HEK293 (cell line): ENCODE data around the gene CFAP46.

ENCODE experiments used
- CTCF ChIA-PET: fragments of 350-600 bp; formaldehyde crosslinking; extraction: SDS; loops from one replicate; lab custom pipeline; 2021; ENCODE audit warnings: antibody characterized with exemption; lab: Yijun Ruan, JAX
- POLR2A ChIA-PET: fragments of 300-600 bp; formaldehyde crosslinking; extraction: SDS; loops from one replicate; lab custom pipeline; 2020; ENCODE audit warnings: antibody characterized with exemption, inconsistent platforms; lab: Yijun Ruan, JAX
- H3K27ac ChIP-seq: fragments of 200-500 bp; sonication (Bioruptor generic); 2 replicates; pipeline ENCODE4 v1.5.1; 2014; ENCODE audit warnings: low read depth, low read length, control low read depth, inconsistent platforms; ENCODE audit errors: extremely low read depth
- H3K36me3 ChIP-seq, 2 experiments: fragments of 200-500 bp in 1 of 2; sonication (Bioruptor generic) in 1 of 2; 1 replicate in 1 of 2; 2 replicates in 1 of 2; pipeline ENCODE4 v1.5.1; 2014 to 2017; ENCODE audit warnings: inconsistent platforms in 2 of 2, low read length in 2 of 2; ENCODE audit not compliant: control insufficient read depth in 2 of 2, insufficient read depth in 1 of 2
- H3K4me1 ChIP-seq: fragments of 200-500 bp; sonication (Bioruptor generic); 2 replicates; pipeline ENCODE4 v1.5.1; 2014; ENCODE audit warnings: mild to moderate bottlenecking, low read length, inconsistent platforms; ENCODE audit not compliant: control insufficient read depth, insufficient read depth
- H3K4me3 ChIP-seq: 2 replicates; pipeline ENCODE4 v1.5.1; 2011; ENCODE audit warnings: low read depth, mild to moderate bottlenecking, control low read depth, low read length, moderate library complexity
- H3K9me3 ChIP-seq: fragments of 200-500 bp; sonication (Bioruptor generic); 2 replicates; pipeline ENCODE4 v1.5.1; 2014; ENCODE audit warnings: low read depth, low read length, inconsistent platforms; ENCODE audit not compliant: control insufficient read depth, insufficient read depth
- CTCF ChIP-seq: fragments of 450-650 bp; formaldehyde crosslinking; IDR thresholded peaks from 2 replicates; pipeline ENCODE4 v1.5.1; 2016; ENCODE audit warnings: missing biosample characterization, missing genetic modification characterization
- GLIS1 ChIP-seq: fragments of 450-650 bp; formaldehyde crosslinking; IDR thresholded peaks from 2 replicates; pipeline ENCODE4 v1.5.1; 2016; ENCODE audit warnings: missing biosample characterization, missing genetic modification characterization
- HIC1 ChIP-seq: fragments of 450-650 bp; formaldehyde crosslinking; IDR thresholded peaks from 2 replicates; pipeline ENCODE4 v1.5.1; 2016; ENCODE audit warnings: missing biosample characterization, missing genetic modification characterization
- PRDM10 ChIP-seq: fragments of 450-650 bp; formaldehyde crosslinking; IDR thresholded peaks from 2 replicates; pipeline ENCODE4 v1.5.1; 2016; ENCODE audit warnings: missing biosample characterization, missing genetic modification characterization
- ZBTB20 ChIP-seq: fragments of 450-650 bp; formaldehyde crosslinking; IDR thresholded peaks from 2 replicates; pipeline ENCODE4 v1.5.1; 2016; ENCODE audit warnings: missing biosample characterization, missing genetic modification characterization
- ZFP41 ChIP-seq: fragments of 450-650 bp; formaldehyde crosslinking; IDR thresholded peaks from 2 replicates; pipeline ENCODE4 v1.5.1; 2016; ENCODE audit warnings: missing biosample characterization, missing genetic modification characterization, borderline replicate concordance
- ZNF133 ChIP-seq: fragments of 450-650 bp; formaldehyde crosslinking; IDR thresholded peaks from 2 replicates; pipeline ENCODE4 v1.5.1; 2016; ENCODE audit warnings: missing biosample characterization, missing genetic modification characterization
- ZNF148 ChIP-seq: fragments of 450-650 bp; formaldehyde crosslinking; IDR thresholded peaks from 2 replicates; pipeline ENCODE4 v1.5.0; 2017; ENCODE audit warnings: missing biosample characterization, missing genetic modification characterization, borderline replicate concordance
- ZNF16 ChIP-seq: fragments of 450-650 bp; formaldehyde crosslinking; IDR thresholded peaks from 2 replicates; pipeline ENCODE4 v1.5.1; 2016; ENCODE audit warnings: low read depth, missing biosample characterization, missing genetic modification characterization
- ZNF211 ChIP-seq: fragments of 450-650 bp; formaldehyde crosslinking; IDR thresholded peaks from 2 replicates; pipeline ENCODE4 v1.5.1; 2016; ENCODE audit warnings: low read depth, missing biosample characterization, missing genetic modification characterization
- ZNF266 ChIP-seq: fragments of 450-650 bp; formaldehyde crosslinking; IDR thresholded peaks from 2 replicates; pipeline ENCODE4 v1.5.1; 2016; ENCODE audit warnings: missing biosample characterization, missing genetic modification characterization, low read depth
- ZNF37A ChIP-seq: fragments of 450-650 bp; IDR thresholded peaks from 2 replicates; pipeline ENCODE4 v1.5.1; 2018; ENCODE audit warnings: missing biosample characterization, missing genetic modification characterization
- ZNF513 ChIP-seq: fragments of 450-650 bp; IDR thresholded peaks from 2 replicates; pipeline ENCODE4 v1.5.1; 2018; ENCODE audit warnings: missing biosample characterization, missing genetic modification characterization
- ZNF600 ChIP-seq: fragments of 450-650 bp; formaldehyde crosslinking; IDR thresholded peaks from 2 replicates; pipeline ENCODE4 v1.5.1; 2016; ENCODE audit warnings: missing biosample characterization, missing genetic modification characterization
- ZNF621 ChIP-seq: fragments of 450-650 bp; formaldehyde crosslinking; IDR thresholded peaks from 2 replicates; pipeline ENCODE4 v1.5.1; 2017; ENCODE audit warnings: missing biosample characterization, missing genetic modification characterization
- ZNF658 ChIP-seq: fragments of 450-650 bp; formaldehyde crosslinking; IDR thresholded peaks from 2 replicates; pipeline ENCODE4; 2016; ENCODE audit warnings: missing biosample characterization, missing genetic modification characterization
- ZNF670 ChIP-seq: fragments of 450-650 bp; formaldehyde crosslinking; IDR thresholded peaks from 2 replicates; pipeline ENCODE4 v1.5.1; 2016; ENCODE audit warnings: missing biosample characterization, missing genetic modification characterization, low read depth

Gene CFAP46

GRCh38 chr10:132811891-132812481 lies 130.4 kb downstream of the CFAP46 start:
- no peak for TF ChIP-seq ZNF513
- no peak for TF ChIP-seq HIC1 (tag by site-specific recombination)
- no peak for TF ChIP-seq CTCF (tag by site-specific recombination)
- TF ChIP-seq ZNF600 (tag by site-specific recombination), result no peak
- TF ChIP-seq ZNF37A (tag by site-specific recombination), result no peak
- no peak for TF ChIP-seq ZNF16
- no peak for TF ChIP-seq GLIS1 (tag by site-specific recombination)
- no peak for TF ChIP-seq PRDM10 (tag by site-specific recombination)
- no peak for TF ChIP-seq ZBTB20 (tag by site-specific recombination)
- TF ChIP-seq ZNF658 (tag by site-specific recombination), result no peak
- no peak for TF ChIP-seq ZNF670 (tag by site-specific recombination)
- no peak for TF ChIP-seq ZNF266 (tag by site-specific recombination)
- no peak for TF ChIP-seq ZNF211 (tag by site-specific recombination)
- TF ChIP-seq ZNF621, result no peak
- no peak for TF ChIP-seq ZFP41 (tag by site-specific recombination)
- no peak for TF ChIP-seq ZNF133 (tag by site-specific recombination)
- TF ChIP-seq ZNF148 (tag by site-specific recombination), result no peak
- CTCF ChIA-PET, result no interaction called here
- no peaks in the 10 kb centered on the region for H3K9me3 ChIP-seq
- no peak overlapping the region for H3K4me3 ChIP-seq
- POLR2A ChIA-PET, result no interaction called here
- no peak overlapping the region for H3K27ac ChIP-seq
- H3K36me3 ChIP-seq, result no peaks in the 10 kb centered on the region
- no peaks in the 10 kb centered on the region for H3K4me1 ChIP-seq
